Measurements from ENCODE around the gene NOBOX. TPM values are rescaled to one million over a fixed set of nuclear protein-coding genes. Genes with fewer than 3 reads are reported as not detected.
"Not testable (repeated sequence)": the region's sequence is repeated elsewhere in the genome, so short reads cannot be mapped to it uniquely, and the experiment has no call there.

The NOBOX gene
- total RNA-seq, 1 donor from 2014 or later = not detected

DNA sequence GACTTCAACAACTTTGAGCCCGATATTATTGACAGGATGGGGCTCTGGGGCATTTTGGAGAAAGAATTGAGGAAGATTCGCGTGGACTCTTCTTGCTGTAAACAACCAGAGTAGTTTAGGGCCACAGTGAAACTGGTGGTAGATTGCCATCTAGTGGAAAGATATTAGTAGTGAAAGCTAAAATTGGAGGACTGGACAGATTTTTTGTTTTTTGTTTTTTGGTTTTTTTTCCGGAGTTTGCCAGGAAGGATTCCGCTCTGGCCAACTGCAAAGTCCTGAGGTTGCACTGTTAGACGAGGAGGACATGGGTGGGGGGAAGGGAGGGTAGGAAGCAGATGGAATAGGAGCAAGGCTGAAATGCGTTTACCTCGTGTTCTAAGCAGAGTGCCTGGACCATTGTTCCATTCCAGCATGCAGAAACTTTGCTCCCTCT, 11.7 kb downstream of the NOBOX start:
- DNase-seq (ENCODE audit: low read depth, low spot score) = peak; percentile 8

DNA sequence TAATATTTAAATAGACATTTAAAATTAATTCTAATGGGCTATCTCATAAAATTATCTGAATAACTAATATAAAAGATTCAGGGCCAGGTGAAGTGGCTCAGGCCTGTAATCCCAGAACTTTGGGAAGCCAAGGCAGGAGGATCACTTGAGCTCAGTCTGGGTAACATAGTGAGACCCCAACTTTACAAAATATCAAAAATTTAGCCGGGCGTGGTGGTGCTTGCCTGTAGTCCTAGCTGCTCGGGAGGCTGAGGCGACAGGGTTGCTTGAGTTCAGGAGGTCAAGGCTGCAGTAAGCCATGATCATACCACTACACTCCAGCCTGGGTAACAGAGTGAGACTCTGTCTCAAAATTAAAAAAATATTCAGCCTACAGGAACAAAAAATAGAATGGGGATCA, 12.5 kb downstream of the NOBOX start:
- DNase-seq (ENCODE audit: low read depth, low spot score) = no peak

DNA sequence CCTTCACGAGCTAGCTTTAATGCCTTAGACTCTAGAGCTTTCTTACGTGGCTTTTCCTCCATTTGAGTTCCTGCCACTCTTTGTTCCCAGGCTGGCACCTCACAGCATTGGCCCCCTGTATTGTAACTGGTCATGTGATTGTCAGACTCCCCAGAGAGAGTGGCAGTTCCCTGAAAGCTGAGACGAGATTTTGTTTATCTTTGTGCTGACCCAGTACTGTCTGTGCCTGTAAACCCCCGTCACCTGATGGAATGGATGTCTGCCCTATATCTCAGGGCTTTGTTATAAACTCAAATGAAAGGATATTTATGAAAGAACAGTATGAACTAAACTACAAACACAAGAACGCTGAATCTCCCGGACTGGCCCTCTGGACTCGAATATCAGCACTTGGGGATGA, 13.0 kb downstream of the NOBOX start:
- DNase-seq (ENCODE audit: low read depth, low spot score) = no peak

DNA sequence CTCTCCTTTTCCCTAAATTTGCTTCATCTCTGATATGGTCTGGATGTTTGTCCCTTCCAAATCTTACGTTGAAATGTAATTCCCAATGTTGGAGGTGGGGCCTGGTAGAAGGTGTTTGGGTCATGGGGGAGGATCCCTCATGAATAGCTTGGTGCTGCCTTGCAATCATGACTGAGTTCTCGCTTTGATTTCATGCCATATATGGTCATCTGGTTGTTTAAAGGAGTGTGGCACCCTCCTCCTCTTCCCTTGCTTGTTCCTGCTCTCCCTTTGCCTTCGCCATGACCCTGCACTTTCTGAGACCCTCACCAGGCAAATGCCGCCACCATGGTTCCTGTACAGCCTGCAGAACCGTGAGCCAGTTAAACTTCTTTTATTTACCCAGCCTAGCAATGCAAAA, 14.5 kb downstream of the NOBOX start:
- no peak for DNase-seq (ENCODE audit: low read depth, low spot score)

DNA sequence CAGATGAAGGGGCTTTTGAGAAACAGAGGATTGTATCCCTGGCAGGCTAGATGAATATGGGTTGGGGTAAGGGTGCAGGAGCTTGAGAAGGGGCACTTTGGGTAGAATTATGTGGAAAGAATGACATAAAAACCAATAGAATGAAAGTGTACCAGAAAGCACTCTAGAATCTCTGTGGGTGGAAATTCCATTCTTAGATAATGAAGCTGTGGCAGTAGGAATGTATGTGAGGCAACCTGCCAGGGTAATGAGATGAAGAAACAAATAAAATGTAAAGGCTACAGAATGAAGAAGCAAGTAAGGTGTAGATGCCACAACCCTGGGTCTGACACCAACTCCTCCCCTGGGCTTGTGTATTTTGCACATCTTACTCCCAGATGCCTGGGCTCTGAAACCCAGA, 16.8 kb downstream of the NOBOX start:
- DNase-seq (ENCODE audit: low read depth, low spot score) = no peak

DNA sequence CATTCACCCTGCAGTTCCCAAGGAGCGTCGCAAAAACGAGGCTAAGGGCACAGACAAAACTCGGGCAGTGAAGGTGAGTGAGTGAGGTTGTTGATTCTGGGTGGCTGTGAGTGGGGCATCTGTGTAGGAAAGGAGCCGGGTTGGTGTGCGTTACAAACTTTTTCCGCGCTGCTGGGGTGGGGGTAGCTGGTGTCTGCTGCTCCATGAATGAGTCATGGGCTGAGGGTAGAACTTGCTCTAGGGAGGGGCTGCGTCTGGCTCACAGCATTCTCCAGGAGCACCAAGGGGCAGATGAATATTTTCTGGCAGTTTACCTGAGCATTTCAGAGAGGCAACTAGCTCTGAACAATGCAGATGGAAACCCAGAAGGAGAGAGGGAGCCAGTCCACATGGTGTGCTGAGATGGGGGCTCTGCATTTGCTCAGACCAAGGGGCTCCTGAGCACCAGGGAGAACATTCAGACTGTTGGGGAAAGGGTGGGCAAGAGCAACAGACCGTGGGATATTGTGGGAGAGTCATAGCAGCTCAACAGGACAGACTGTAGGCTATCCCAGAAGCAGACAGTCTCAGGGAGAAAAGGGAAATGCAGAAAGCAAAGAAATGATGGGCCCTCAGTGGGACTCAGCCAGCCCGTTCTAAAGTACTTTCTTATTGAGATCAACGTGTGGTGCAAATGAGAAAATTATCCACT, 18.8 kb downstream of the NOBOX start:
- DNase-seq (ENCODE audit: low read depth, low spot score) = no peak

DNA sequence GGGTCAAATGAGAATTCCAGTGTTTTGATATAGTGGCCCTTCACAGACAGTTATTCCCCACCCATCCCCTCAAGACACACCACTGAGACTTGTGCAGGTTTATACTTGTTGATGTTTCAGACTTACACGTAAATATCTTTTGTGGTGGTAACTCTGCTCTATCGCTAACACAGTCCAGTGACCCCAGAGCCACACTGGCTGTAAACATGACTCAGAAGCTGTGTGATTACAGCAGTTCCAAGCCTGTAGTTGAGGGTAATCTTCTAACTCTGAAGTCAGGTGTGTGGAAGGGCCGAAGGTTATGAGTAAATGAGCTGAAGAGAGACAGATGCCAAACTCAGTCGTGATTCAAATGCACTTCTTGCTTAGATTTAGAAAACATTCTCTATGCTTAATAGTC, 19.4 kb downstream of the NOBOX start:
- DNase-seq (ENCODE audit: low read depth, low spot score) = no peak

DNA sequence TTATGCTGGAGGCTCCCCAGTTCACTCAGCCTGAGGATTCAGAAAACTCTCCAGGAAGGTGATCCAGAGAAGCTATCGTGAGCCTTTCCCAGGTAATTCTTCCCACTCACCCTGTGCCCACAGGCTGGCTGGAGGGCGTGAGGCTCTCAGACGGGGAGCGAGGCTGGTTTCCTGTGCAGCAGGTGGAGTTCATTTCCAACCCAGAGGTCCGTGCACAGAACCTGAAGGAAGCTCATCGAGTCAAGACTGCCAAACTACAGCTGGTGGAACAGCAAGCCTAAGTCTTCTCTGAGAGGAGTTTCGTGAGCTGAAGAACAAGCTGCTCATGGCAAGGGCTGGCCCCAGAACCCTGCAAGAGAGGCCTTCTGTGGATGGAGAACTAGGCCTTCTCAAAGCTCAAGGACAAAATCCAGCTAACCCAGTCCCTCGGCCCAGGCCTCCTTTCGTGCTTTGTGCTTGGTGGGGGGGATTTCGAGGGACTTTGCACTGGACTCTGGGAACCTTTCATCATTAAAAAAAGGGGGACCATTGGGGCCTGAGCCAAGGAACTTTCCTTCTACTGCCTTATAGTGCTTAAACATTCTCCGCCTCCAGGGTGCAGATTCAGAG, 23.6 kb downstream of the NOBOX start:
- DNase-seq (ENCODE audit: low read depth, low spot score) = no peak

DNA sequence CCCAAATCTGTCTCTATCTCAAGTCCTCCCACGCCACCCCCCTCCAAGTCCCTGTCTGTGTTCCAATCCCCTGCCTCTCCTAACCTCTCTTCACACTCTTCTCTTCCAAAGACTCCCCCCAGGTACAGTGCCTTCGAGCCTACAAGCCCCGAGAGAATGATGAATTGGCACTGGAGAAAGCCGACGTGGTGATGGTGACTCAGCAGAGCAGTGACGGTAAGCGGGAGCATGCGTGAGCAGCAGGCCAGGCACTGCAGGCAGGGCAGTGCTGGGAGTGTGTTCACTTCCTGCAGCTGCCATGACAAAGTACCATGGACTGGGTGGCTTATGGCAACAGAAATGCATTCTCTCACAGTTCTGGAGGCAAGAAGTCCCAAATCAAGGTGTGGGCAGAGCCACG, 24.8 kb downstream of the NOBOX start:
- DNase-seq (ENCODE audit: low read depth, low spot score) = no peak

DNA sequence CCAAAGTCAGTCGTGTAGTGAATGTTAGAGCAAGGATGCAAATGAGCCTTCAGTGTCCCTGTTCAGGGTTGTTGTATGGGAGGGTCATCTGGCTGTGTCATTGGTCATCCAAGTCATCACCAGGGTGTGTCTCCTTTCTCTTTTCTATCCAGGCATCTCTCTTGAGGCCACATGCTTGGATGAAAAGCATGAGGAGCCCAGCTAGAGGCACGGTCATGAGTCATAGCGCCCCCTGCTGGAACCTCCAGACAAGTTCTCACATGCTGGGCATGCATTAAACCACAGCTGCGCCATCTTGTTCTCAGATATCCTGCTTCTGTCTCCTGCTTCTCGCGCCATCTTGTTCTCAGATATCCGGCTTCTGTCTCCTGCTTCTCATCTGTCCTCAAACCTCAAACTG, 34.3 kb downstream of the NOBOX start:
- not testable (repeated sequence) for DNase-seq (ENCODE audit: low read depth, low spot score)

DNA sequence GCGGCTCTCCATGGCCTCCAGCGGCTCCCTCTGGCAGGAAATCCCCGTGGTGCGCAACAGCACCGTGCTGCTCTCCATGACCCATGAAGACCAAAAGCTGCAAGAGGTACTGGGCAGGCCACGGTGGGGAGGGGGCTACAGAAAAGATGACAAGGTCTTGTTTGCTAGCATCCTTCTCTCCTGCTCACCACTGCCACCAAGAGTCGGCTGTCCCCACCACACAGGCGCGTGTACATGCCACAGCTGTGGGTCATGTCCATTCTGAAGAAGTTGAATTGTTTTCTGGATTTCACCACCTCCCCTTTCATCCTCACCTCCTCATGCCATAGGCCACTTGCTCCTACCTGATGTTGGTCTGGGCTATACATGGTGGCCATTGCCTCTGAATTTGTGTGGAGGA, 36.2 kb downstream of the NOBOX start:
- DNase-seq (ENCODE audit: low read depth, low spot score) = not testable (repeated sequence)

DNA sequence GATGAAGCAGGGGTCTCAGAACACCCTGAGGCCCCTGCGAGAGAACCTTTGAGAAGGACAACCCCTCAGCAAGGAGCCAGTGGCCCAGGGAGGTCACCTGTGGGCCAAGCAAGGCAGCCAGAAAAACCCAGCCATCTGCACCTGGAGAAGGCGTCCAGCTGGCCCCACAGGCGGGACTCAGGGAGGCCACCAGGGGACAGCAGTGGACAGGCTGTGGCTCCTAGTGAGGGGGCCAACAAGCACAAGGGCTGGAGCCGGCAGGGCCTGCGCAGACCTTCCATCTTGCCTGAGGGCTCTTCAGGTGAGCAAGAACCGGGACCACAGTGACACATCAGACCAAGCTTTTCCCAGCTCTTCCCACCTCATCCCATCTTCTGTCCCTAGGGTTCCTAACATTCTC, 38.0 kb downstream of the NOBOX start:
- DNase-seq (ENCODE audit: low read depth, low spot score) = not testable (repeated sequence)

DNA sequence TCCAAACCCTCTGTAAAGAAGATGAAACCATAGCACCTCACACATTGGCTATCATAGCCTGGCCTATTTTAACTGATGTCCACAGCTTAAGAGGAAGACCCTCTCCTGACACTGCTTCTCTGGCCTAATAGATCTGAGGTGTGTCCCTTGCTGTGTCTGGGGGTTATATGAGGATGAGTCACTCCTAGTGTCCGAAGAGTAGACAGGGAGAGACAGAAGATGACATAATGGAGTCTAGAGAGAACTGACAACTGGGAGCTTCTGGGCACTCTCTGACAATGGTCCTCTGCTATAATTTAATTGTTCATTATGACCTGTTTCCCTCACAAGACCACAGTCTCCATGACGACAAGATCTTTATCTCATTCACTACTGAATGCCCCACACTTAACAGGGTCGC, 41.4 kb downstream of the NOBOX start:
- DNase-seq (ENCODE audit: low read depth, low spot score) = not testable (repeated sequence)

DNA sequence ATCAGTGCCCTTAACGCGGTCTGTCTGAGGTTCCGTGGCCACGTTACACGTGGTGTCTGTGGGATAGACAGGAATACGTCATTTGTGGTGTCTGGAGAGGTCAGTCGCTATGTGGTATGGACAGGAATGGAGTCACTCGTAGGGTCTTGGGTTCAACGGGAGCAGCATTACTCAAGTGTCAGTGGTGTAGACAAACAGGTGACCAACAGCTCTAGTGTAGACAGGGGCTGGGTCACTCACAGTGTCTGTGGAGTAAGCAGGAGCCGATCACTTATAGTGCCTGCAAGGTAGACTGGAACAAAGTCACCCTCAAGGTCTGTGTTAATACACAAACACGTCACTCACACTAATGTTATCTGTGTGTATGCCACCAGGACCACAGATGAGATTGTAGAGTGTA, 46.6 kb downstream of the NOBOX start:
- not testable (repeated sequence) for DNase-seq (ENCODE audit: low read depth, low spot score)

DNA sequence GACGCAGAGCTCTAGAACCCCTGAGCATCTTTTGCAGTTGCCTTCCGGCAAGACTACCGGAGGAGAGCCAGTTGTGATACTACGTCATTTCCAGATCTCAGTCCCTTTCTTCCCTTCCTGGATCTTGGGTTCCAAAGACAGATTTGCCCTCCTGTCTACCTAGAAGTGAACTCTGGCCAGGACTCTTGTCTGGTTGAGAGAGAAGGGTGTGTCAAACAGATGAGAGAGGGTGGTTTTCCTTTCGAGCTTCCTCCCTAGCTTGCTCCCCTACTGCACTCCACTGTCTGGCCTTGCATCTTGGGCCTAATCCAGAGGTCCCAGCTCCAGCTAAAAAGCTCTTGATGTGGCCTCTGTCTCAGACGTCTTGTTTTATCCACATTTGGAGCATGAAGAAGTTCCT, 47.3 kb downstream of the NOBOX start:
- not testable (repeated sequence) for DNase-seq (ENCODE audit: low read depth, low spot score)

DNA sequence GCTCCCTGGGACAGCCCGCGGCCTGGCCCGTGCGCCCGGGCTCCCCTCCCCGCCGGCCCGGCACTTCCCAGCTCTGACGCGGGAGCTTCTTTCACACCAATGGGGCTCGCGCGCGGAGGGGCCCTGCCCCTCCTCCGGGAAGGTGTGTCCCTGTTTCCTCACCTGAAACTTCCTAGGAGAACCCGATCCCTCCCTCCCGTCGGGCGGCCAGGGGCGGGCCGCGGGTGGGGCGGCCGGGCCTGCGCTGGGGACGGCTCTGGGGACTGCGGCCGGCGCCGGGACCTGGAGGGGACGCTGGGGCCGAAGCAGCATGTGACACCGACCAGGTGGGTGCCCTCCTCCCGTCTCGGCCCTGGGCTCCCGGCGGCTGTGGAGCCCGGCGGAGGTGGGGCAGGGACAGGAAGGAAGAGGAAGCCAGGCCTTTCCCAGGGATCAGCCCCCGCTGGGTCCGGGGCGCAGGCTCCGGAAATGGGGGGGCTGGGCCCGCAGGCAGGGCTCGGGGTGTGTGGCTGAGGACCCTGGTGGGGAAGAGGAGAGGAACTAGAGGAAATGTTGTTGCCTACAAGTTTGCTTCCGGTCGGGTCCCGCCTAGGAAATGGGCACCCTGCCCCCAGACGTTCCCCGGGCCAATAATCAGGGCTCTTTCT, 48.2 kb downstream of the NOBOX start, which contains the start of gene ARHGEF5:
TSS of gene ARHGEF5 (plus strand) at position 227 of the 647 bp plus-strand sequence. CDS start 7,268 bp downstream, outside the sequence.
- not testable (repeated sequence) for DNase-seq (ENCODE audit: low read depth, low spot score)

DNA sequence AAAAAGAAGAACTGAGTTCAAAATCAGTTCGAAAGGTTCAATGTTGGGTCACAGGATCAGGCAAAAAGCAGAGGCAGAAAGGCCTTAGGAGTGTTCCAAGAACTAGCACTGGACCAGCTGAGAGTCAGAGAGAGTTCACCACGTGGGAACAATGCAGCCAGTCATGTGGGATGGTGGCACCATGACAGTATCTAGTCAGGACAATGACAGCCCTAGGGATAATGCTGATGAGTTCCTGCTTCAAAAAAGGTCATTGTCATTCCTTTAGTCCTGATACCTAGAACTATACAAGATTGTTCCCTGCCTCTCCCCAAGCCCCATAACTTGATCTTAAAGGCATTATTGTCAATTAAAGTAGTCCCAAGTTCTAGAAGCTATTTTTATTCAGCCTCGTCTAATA, 51.8 kb downstream of the NOBOX start:
- DNase-seq (ENCODE audit: low read depth, low spot score) = not testable (repeated sequence)

DNA sequence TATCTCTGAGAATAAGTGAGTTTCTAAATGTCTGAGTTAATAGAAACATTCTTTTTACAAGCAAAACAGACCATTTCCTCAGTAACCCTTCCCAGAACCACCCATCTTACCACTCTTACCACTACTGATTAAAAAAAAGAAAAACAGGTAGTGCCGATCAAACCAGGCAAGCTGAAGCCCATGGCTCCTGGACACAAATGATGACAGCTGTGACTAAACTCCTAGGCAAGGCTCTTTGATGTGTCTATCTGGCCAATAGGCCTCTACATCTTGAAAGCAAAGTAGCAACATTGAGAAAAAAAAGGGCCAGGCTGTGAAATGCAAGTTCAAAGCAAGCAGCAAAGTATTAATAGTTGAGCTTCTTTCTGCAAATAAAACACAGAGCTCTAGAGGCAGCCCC, 54.9 kb downstream of the NOBOX start:
- DNase-seq (ENCODE audit: low read depth, low spot score) = not testable (repeated sequence)
